HepG2 (cell line): ENCODE data around the gene OR5K2. TPM values are rescaled to one million over a fixed set of nuclear protein-coding genes. Genes with fewer than 3 reads are reported as not detected.

Source experiments
- ATAC-seq: fragments of 200-7000 bp; cut with Tn5 transposase; 3 replicates; pipeline ENCODE4 v1.9.1; 2020; ENCODE audit warnings: mild to moderate bottlenecking, moderate library complexity
- BruUV-seq: library from RNA; stranded (reverse); fragments of 400-500 nt; replicated peaks from 2 replicates; lab custom pipeline; 2021; lab: Mats Ljungman, UMichigan
- CTCF ChIA-PET: fragments of 300-600 bp; formaldehyde crosslinking; extraction: SDS; loops from one replicate; lab custom pipeline; 2021; ENCODE audit warnings: low total read pairs, inconsistent platforms, low intra/inter-chr PET ratio; lab: Yijun Ruan, JAX
- POLR2A ChIA-PET: fragments of 350-600 bp; sonication (Branson Sonifier 250); formaldehyde crosslinking; loops from one replicate; lab custom pipeline; 2020; ENCODE audit warnings: antibody characterized with exemption, inconsistent platforms; lab: Yijun Ruan, JAX
- DNase-seq: peaks from one replicate; pipeline ENCODE4 v3.0.0-alpha.2; 2015; ENCODE audit warnings: low spot score
- FAIRE-seq: peaks from 3 replicates; lab custom pipeline; 2011; peaks lifted over from hg19 to GRCh38; lab: Jason Lieb, UNC
- H2AFZ ChIP-seq: one replicate; pipeline ENCODE4 v1.6.1; 2011; ENCODE audit warnings: low read length, inconsistent platforms
- H3K27ac ChIP-seq: fragments of 300-600 bp; 3 replicates; pipeline ENCODE4 v1.8.0; 2011; ENCODE audit warnings: mixed run types, mild to moderate bottlenecking, mixed read lengths, low read length, inconsistent platforms; ENCODE audit not compliant: insufficient read depth; ENCODE audit errors: extremely low read length
- H3K27me3 ChIP-seq, 2 experiments: fragments of 200-600 bp in 1 of 2; 2 replicates in 1 of 2; 3 replicates in 1 of 2; pipeline versions ENCODE4 v1.6.0 to v1.8.0; 2011; ENCODE audit warnings: low read length in 2 of 2, mild to moderate bottlenecking in 2 of 2, moderate library complexity in 2 of 2, inconsistent platforms in 1 of 2; ENCODE audit not compliant: insufficient read depth in 2 of 2, control insufficient read depth in 1 of 2
- H3K36me3 ChIP-seq, 2 experiments: fragments of 200-600 bp in 1 of 2; replicated peaks in 1 of 2; 2 replicates in 1 of 2; 3 replicates in 1 of 2; pipeline versions ENCODE4 v1.5.1 to v1.8.0; 2011; ENCODE audit warnings: low read length in 2 of 2, inconsistent platforms in 1 of 2; ENCODE audit not compliant: insufficient read depth in 2 of 2, control insufficient read depth in 1 of 2
- H3K4me1 ChIP-seq: 2 replicates; pipeline ENCODE4 v1.5.1; 2012; ENCODE audit warnings: low read length, inconsistent platforms; ENCODE audit not compliant: insufficient read depth
- H3K4me2 ChIP-seq: 2 replicates; pipeline ENCODE4 v1.6.0; 2011; ENCODE audit warnings: low read depth, low read length, inconsistent platforms
- H3K4me3 ChIP-seq, 3 experiments: fragments of 200-600 bp in 1 of 3; sonication (generic), shearing (Covaris generic) in 1 of 3; replicated peaks in 1 of 3; 2 replicates each; pipeline ENCODE4 v1.5.1; 2011 to 2016; ENCODE audit warnings: low read length in 3 of 3, inconsistent platforms in 2 of 3, low read depth in 2 of 3, mild to moderate bottlenecking in 2 of 3, control low read depth in 1 of 3, mixed read lengths in 1 of 3; ENCODE audit not compliant: insufficient read depth in 1 of 3
- H3K79me2 ChIP-seq: one replicate; pipeline ENCODE4 v1.6.1; 2011; ENCODE audit warnings: low read length, inconsistent platforms; ENCODE audit not compliant: insufficient read depth
- H3K9ac ChIP-seq: 2 replicates; pipeline ENCODE4 v1.6.0; 2011; ENCODE audit warnings: mild to moderate bottlenecking, low read depth, low read length, inconsistent platforms; ENCODE audit not compliant: insufficient read depth
- H3K9me3 ChIP-seq: 2 replicates; pipeline ENCODE4 v1.5.1; 2012; ENCODE audit warnings: mild to moderate bottlenecking, low read length
- H4K20me1 ChIP-seq: 2 replicates; pipeline ENCODE4 v1.6.0; 2011; ENCODE audit warnings: inconsistent platforms, mild to moderate bottlenecking, low read length, moderate library complexity; ENCODE audit not compliant: insufficient read depth
- ELK4 ChIP-seq: sonication (generic); formaldehyde crosslinking; IDR thresholded peaks from 2 replicates; pipeline ENCODE4 v1.9.0; 2021; ENCODE audit warnings: missing genetic modification reagents, borderline replicate concordance
- FOXA3 ChIP-seq: IDR thresholded peaks from 2 replicates; pipeline ENCODE4 v1.6.1; 2016; ENCODE audit warnings: missing genetic modification reagents, missing compliant biosample characterization
- HNF4G ChIP-seq, 2 experiments: sonication (generic) in 1 of 2; formaldehyde crosslinking in 1 of 2; IDR thresholded peaks; 2 replicates each; pipeline versions ENCODE4 v1.4.0 to v1.6.1; 2011 to 2020; ENCODE audit warnings: borderline replicate concordance in 2 of 2, low read depth in 2 of 2, mild to moderate bottlenecking in 2 of 2, low read length in 1 of 2, missing genetic modification reagents in 1 of 2, moderate library complexity in 1 of 2
- NR2F6 ChIP-seq, 2 experiments: IDR thresholded peaks; 2 replicates each; pipeline ENCODE4 v1.6.1; 2016; ENCODE audit warnings: antibody characterized with exemption in 1 of 2, mild to moderate bottlenecking in 1 of 2
- PAXIP1 ChIP-seq: sonication (generic); formaldehyde crosslinking; conservative IDR thresholded peaks from 2 replicates; pipeline ENCODE4 v1.4.0; 2020; ENCODE audit warnings: mild to moderate bottlenecking, missing genetic modification reagents, moderate library complexity
- PITX1 ChIP-seq: sonication (generic); formaldehyde crosslinking; IDR thresholded peaks from 2 replicates; pipeline ENCODE4 v1.5.1; 2020; ENCODE audit warnings: mild to moderate bottlenecking, missing genetic modification reagents
- SOX5 ChIP-seq: IDR thresholded peaks from 2 replicates; pipeline ENCODE4 v1.6.1; 2016; ENCODE audit warnings: borderline replicate concordance
- SOX6 ChIP-seq, 2 experiments: fragments of 450-650 bp in 1 of 2; sonication (generic) in 1 of 2; formaldehyde crosslinking in 1 of 2; IDR thresholded peaks; 2 replicates each; pipeline versions ENCODE4 v1.4.0 to v1.6.1; 2017 to 2020; ENCODE audit warnings: antibody characterized with exemption in 1 of 2, mild to moderate bottlenecking in 1 of 2, missing genetic modification reagents in 1 of 2
- SYNCRIP ChIP-seq: fragments of 200-400 bp; formaldehyde crosslinking; IDR thresholded peaks from 2 replicates; pipeline ENCODE4 v1.6.1; 2018; ENCODE audit warnings: mild to moderate bottlenecking, low read depth, low read length; ENCODE audit not compliant: insufficient read depth
- TERF1 ChIP-seq: sonication (generic); formaldehyde crosslinking; IDR thresholded peaks from 2 replicates; pipeline ENCODE4 v1.8.0; 2022; ENCODE audit warnings: mild to moderate bottlenecking, missing genetic modification reagents, moderate library complexity
- ZKSCAN5 ChIP-seq: sonication (generic); formaldehyde crosslinking; IDR thresholded peaks from 2 replicates; pipeline ENCODE4 v1.5.1; 2020; ENCODE audit warnings: mild to moderate bottlenecking, missing genetic modification reagents
- ZNF180 ChIP-seq: sonication (generic); formaldehyde crosslinking; IDR thresholded peaks from 2 replicates; pipeline ENCODE4 v1.4.0; 2020; ENCODE audit warnings: low read depth, missing genetic modification reagents, borderline replicate concordance
- ZNF276 ChIP-seq: sonication (generic); formaldehyde crosslinking; IDR thresholded peaks from 2 replicates; pipeline ENCODE4 v1.4.0; 2020; ENCODE audit warnings: mild to moderate bottlenecking, low read depth, missing genetic modification reagents
- WGBS: methylation state at CpG from one replicate; pipeline ENCODE4 v1.1.6; 2017; ENCODE audit warnings: low lambda C conversion rate; 5-methylcytosine and 5-hydroxymethylcytosine counted together
- in situ Hi-C: cut with HindIII; loops from 2 replicates; pipeline ENCODE4 v1.10.0; 2017; ENCODE audit warnings: low pct_unique_long_range_greater_than_20kb; ENCODE audit not compliant: extremely low pct_ligation_motif_present
- intact Hi-C: fragments of 100-400 bp; cut with micrococcal nuclease; formaldehyde crosslinking; loops from one replicate; pipeline ENCODE4 v1.10.0; 2022; ENCODE audit not compliant: unreplicated experiment
- polyA plus RNA-seq, 8 experiments: library from polyadenylated mRNA; depleted of rRNA in 3 of 8; stranded (reverse) in 7 of 8; unstranded in 1 of 8; fragments of >200 nt; fragmentation: Illumina TruSeq in 4 of 8; extraction: Trizol in 4 of 8; gene quantifications; 2 replicates each; pipeline versions ENCODE4 v1.2.1 to v1.2.3, GENCODE V29; 2011 to 2016; ENCODE audit warnings: low read depth in 4 of 8, missing spikeins in 1 of 8, mixed read lengths in 1 of 8; ENCODE audit not compliant: insufficient read depth in 1 of 8
- total RNA-seq, 5 experiments: library from RNA; depleted of rRNA; stranded (reverse); fragments of >200 nt; fragmentation: Illumina TruSeq; extraction: Trizol; gene quantifications; 2 replicates each; pipeline ENCODE4 v1.2.3, GENCODE V29; 2016; ENCODE audit warnings: low read depth in 1 of 5

The OR5K2 gene
- total and polyA plus RNA-seq, 2 of the 13 experiments (the other 11 are each of a cell fraction or from before 2014, with no cell fraction given), result not detected

- Histone ChIP-seq H3K27ac (peak overlapping the region; percentile 34), H3K9ac (no peak overlapping the region), H3K9me3 (no peaks in the 10 kb centered on the region), H3K4me2 (peak overlapping the region; percentile 44), H3K4me1 (peaks cover 18% of the 10 kb centered on the region), H4K20me1 (no peaks in the 10 kb centered on the region), H2AFZ (no peak overlapping the region), H3K36me3 (no peaks in the 10 kb centered on the region), H3K27me3 (0 out of 5 replicates have a peak, but pooled peaks cover 0 to 4% of the 10 kb centered on the region in 2 experiments), H3K4me3 (no peak overlapping the region; a peak in 2 of 6 replicates), H3K79me2 (no peaks in the 10 kb centered on the region)
- WGBS, result 16% methylated on average over 4 of the region's 4 CpGs
- ChIA-PET CTCF (no interaction called here), POLR2A (no interaction called here)
- no TSS peak for BruUV-seq
- ATAC-seq (peak; percentile 81), FAIRE-seq (no peak), DNase-seq (peak; percentile 14)
- in situ Hi-C loops (loop anchor here (10.0 kb wide), 1 partner anchor 46 kb away; no protein-coding TSS in a partner anchor), intact Hi-C loops (loop anchor here (10.0 kb wide), 2 partner anchors 286 to 764 kb away; partner anchors contain the start of gene ARL6)
- TF ChIP-seq FOXA3 (0 out of 2 replicates have a peak, but pooled peaks have one; percentile 6), ELK4 (CRISPR knock-in tag) (no peak), ZNF276 (CRISPR knock-in tag) (no peak), TERF1 (no peak), PAXIP1 (CRISPR knock-in tag) (peak; percentile 27; the same call in 1 of the 2 replicates), HNF4G (IDR thresholded peaks at IDR 0.05; ENCODE audit: borderline replicate concordance, low read depth, low read length) (peak; percentile 60), HNF4G (CRISPR knock-in tag; IDR thresholded peaks at IDR 0.05; ENCODE audit: borderline replicate concordance, low read depth) (no peak), SOX6 (IDR thresholded peaks at IDR 0.05) (no peak), SOX6 (CRISPR knock-in tag; IDR thresholded peaks at IDR 0.05) (peak; percentile 63), ZNF180 (CRISPR knock-in tag) (no peak), ZKSCAN5 (no peak), SOX5 (0 out of 2 replicates have a peak, but pooled peaks have one; percentile 35), NR2F6 (IDR thresholded peaks at IDR 0.05) (peak; percentile 40; the same call in 1 of the 2 replicates), NR2F6 (CRISPR knock-in tag; IDR thresholded peaks at IDR 0.05) (no peak), SYNCRIP (no peak), PITX1 (CRISPR knock-in tag) (no peak)
Observed at GRCh38 chr3:98528474-98529346, 31.2 kb downstream of the OR5K2 start.
